OCI-LY3 (cell line): ENCODE data around the gene OGFOD1.

ENCODE experiments used
- H2AFZ ChIP-seq: fragments of 200-600, 300-600 bp; shearing (Covaris generic); 2 replicates; pipeline ENCODE4 v1.6.0; 2014; ENCODE audit warnings: antibody characterized with exemption, low read depth, low read length
- H3K27ac ChIP-seq: fragments of 200-600, 300-600 bp; sonication (generic); 2 replicates; pipeline ENCODE4 v1.5.1; 2014; ENCODE audit warnings: mild to moderate bottlenecking, low read length, moderate library complexity, mixed read lengths
- H3K27me3 ChIP-seq: fragments of 200-600, 300-600 bp; sonication (generic); 2 replicates; pipeline ENCODE4 v1.6.1; 2014; ENCODE audit warnings: low read depth, low read length, mixed read lengths
- H3K36me3 ChIP-seq: fragments of 200-600, 300-600 bp; sonication (generic); replicated peaks from 2 replicates; pipeline ENCODE3; 2014; ENCODE audit warnings: low read depth, low read length, mixed read lengths
- H3K4me1 ChIP-seq: fragments of 300-600, 200-600 bp; sonication (generic); 2 replicates; pipeline ENCODE4 v1.6.1; 2014; ENCODE audit warnings: low read length, mixed read lengths
- H3K4me2 ChIP-seq: fragments of 200-600, 300-600 bp; sonication (generic); 2 replicates; pipeline ENCODE4 v1.6.1; 2014; ENCODE audit warnings: low read length, mixed read lengths
- H3K4me3 ChIP-seq: fragments of 300-600, 200-600 bp; sonication (generic); 2 replicates; pipeline ENCODE4 v1.5.1; 2014; ENCODE audit warnings: antibody characterized with exemption, mild to moderate bottlenecking, low read length, moderate library complexity
- H3K79me2 ChIP-seq: fragments of 300-600, 200-600 bp; shearing (Covaris generic); 2 replicates; pipeline ENCODE4 v1.6.1; 2014; ENCODE audit warnings: mild to moderate bottlenecking, low read length, mixed read lengths
- H3K9ac ChIP-seq: fragments of 300-600, 200-600 bp; shearing (Covaris generic); 2 replicates; pipeline ENCODE4 v1.6.0; 2014; ENCODE audit warnings: mild to moderate bottlenecking, low read length, moderate library complexity
- H3K9me3 ChIP-seq: fragments of 200-600, 300-600 bp; shearing (Covaris generic); 2 replicates; pipeline ENCODE4 v1.6.1; 2014; ENCODE audit warnings: low read length, mixed read lengths; ENCODE audit not compliant: insufficient read depth
- H4K20me1 ChIP-seq: fragments of 200-600, 300-600 bp; sonication (generic); 2 replicates; pipeline ENCODE4 v1.6.1; 2016; ENCODE audit warnings: low read length, mixed read lengths; ENCODE audit not compliant: insufficient read depth
- CTCF ChIP-seq: fragments of 200-600, 300-600 bp; sonication (generic); IDR thresholded peaks from 2 replicates; pipeline ENCODE4 v1.5.1; 2014; ENCODE audit warnings: antibody characterized with exemption, low read length, low read depth
- EZH2phosphoT487 ChIP-seq: fragments of 200-600 bp; shearing (Covaris generic); IDR thresholded peaks from 2 replicates; pipeline ENCODE4 v1.6.1; 2018; ENCODE audit warnings: antibody characterized with exemption, mixed run types, low read depth

The OGFOD1 gene

GRCh38 chr16:56514845-56515244 lies 63.5 kb downstream of the OGFOD1 start:
- Histone ChIP-seq H3K27me3 (no peaks in the 10 kb centered on the region), H3K4me3 (no peak overlapping the region), H3K79me2 (no peaks in the 10 kb centered on the region), H3K9me3 (no peaks in the 10 kb centered on the region), H4K20me1 (no peaks in the 10 kb centered on the region), H3K36me3 (peaks cover 3% of the 10 kb centered on the region), H3K4me2 (no peak overlapping the region), H2AFZ (no peak overlapping the region), H3K9ac (no peak overlapping the region), H3K27ac (no peak overlapping the region), H3K4me1 (0 out of 2 replicates have a peak, but pooled peaks cover 3% of the 10 kb centered on the region)
- TF ChIP-seq EZH2phosphoT487 (no peak), CTCF (no peak)

- Histone ChIP-seq H3K4me3 (no peak overlapping the region), H3K4me1 (peaks cover 8% of the 10 kb centered on the region), H3K9ac (no peak overlapping the region), H3K79me2 (no peaks in the 10 kb centered on the region), H3K36me3 (peaks cover under 1% of the 10 kb centered on the region), H3K4me2 (no peak overlapping the region), H3K27me3 (no peaks in the 10 kb centered on the region), H2AFZ (no peak overlapping the region), H3K9me3 (no peaks in the 10 kb centered on the region), H4K20me1 (no peaks in the 10 kb centered on the region), H3K27ac (no peak overlapping the region)
- TF ChIP-seq CTCF (no peak), EZH2phosphoT487 (no peak)
Observed at GRCh38 chr16:56515665-56516064, 64.3 kb downstream of the OGFOD1 start.

GRCh38 chr16:56517206-56517605 lies 65.9 kb downstream of the OGFOD1 start:
- no peaks in the 10 kb centered on the region for H3K9me3 ChIP-seq
- H3K9ac ChIP-seq = no peak overlapping the region
- H3K4me2 ChIP-seq = no peak overlapping the region
- no peaks in the 10 kb centered on the region for H3K79me2 ChIP-seq
- H3K4me3 ChIP-seq = no peak overlapping the region
- no peaks in the 10 kb centered on the region for H3K36me3 ChIP-seq
- H4K20me1 ChIP-seq = no peaks in the 10 kb centered on the region
- no peak overlapping the region for H2AFZ ChIP-seq
- no peaks in the 10 kb centered on the region for H3K27me3 ChIP-seq
- no peak overlapping the region for H3K27ac ChIP-seq
- TF ChIP-seq EZH2phosphoT487 = no peak
- no peak for TF ChIP-seq CTCF
- H3K4me1 ChIP-seq = peaks cover 8% of the 10 kb centered on the region

- Histone ChIP-seq H3K36me3 (no peaks in the 10 kb centered on the region), H3K9me3 (no peaks in the 10 kb centered on the region), H2AFZ (no peak overlapping the region), H3K4me3 (no peak overlapping the region), H3K79me2 (no peaks in the 10 kb centered on the region), H3K4me2 (no peak overlapping the region), H3K27me3 (no peaks in the 10 kb centered on the region), H3K4me1 (peaks cover 8% of the 10 kb centered on the region), H3K27ac (no peak overlapping the region), H4K20me1 (no peaks in the 10 kb centered on the region), H3K9ac (no peak overlapping the region)
- TF ChIP-seq EZH2phosphoT487 (no peak), CTCF (no peak)
Observed at GRCh38 chr16:56518425-56518824, 67.1 kb downstream of the OGFOD1 start.
